Anterior cingulate cortex (tissue), 58 donors: ENCODE data around the gene FEM1A.
"Not testable (repeated sequence)": the region's sequence is repeated elsewhere in the genome, so short reads cannot be mapped to it uniquely, and the experiment has no call there.

Source experiments
- DNase-seq, 58 donors: peaks; one replicate each; lab custom pipeline; 2025; lab: John Stamatoyannopoulos, UW

Gene FEM1A, protein sequence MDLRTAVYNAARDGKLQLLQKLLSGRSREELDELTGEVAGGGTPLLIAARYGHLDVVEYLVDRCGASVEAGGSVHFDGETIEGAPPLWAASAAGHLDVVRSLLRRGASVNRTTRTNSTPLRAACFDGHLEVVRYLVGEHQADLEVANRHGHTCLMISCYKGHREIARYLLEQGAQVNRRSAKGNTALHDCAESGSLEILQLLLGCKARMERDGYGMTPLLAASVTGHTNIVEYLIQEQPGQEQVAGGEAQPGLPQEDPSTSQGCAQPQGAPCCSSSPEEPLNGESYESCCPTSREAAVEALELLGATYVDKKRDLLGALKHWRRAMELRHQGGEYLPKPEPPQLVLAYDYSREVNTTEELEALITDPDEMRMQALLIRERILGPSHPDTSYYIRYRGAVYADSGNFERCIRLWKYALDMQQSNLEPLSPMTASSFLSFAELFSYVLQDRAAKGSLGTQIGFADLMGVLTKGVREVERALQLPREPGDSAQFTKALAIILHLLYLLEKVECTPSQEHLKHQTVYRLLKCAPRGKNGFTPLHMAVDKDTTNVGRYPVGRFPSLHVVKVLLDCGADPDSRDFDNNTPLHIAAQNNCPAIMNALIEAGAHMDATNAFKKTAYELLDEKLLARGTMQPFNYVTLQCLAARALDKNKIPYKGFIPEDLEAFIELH

DNA sequence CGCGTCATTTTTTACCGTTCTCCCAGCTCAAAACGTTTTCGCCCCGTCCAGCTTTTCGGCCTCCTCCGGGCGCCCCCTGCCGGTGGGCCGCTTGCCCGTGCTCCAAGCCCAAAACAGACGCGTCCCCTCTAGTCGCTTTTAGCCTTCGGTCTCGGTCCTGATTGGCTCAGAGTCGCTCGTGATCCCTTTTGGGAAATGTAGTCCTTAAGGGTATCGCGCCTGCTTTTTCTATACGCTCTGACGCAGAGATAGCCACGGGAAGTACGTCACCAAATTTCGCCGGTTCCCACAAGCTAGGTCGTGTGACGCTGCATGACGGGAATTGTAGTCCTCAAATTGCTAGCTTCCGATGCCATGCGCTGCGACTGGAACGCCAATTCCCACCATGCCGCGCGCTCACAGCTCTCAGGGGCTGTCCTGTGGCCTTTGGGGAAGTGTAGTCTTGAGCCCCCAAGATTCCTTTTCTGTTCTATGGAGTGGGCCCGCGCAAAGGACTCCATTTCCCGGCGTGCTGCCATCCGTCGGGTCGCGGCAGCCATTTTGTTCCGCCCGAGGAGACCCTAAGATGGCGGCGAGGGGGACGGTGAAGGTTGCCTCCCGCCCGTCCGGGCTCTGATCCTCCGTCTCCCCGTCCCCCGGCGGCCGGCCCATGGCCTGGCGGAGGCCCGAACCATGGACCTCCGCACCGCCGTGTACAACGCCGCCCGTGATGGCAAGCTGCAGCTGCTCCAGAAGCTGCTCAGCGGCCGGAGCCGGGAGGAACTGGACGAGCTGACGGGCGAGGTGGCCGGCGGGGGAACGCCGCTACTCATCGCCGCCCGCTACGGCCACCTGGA lies at the start of gene FEM1A:
TSS of gene FEM1A (plus strand) at position 552 of the 836 bp plus-strand sequence. CDS start at position 673, 121 bp downstream.
- peak; percentile 95 to 100 (median 100) for DNase-seq

DNA sequence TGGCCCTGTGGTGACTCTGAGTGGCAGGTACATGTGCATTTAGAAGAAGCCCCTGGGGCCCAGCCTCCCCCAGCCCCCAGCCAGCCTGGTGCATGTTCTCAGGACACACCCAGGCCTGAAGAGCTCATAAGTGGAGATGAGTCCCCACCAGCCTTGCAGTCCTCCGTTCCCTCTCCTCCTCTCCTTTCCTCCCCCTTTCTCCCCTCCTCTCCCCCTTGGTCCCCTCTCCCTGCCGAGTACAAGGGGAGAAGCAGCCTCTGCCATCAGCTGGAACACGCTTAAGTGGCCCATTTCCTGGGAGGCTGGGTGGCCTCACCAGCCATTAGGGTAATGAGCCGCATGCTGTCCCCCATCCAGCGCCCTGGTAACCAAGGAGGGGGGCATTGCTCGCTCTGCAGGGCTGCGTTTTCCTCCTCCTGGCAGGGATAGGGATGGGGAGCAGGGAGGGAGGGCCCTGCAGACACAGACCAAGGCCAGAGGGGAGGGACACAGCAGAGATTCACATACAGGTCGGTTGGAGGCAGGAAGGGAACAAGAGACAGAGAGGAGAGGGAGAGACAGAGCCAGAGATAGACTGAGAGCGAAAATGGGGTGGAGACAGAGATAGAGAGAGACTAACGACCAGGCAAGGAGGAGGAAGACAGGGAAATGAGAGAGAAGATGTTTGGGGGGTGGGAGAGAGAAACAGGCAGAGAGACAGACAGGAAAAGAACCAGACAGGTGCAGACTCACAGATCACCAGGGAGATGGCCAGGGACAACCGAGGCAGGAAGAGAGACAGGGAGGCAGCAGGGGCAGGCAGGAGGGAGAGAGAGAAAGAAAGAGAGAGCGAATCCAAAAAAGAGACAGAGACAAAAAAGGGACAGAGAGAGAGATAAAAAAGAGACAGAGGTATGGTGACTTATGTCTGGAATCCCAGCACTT lies 48.5 kb upstream of the FEM1A start:
- DNase-seq: peak in 4 of 58 donors; percentile 5 to 25 (median 8)

DNA sequence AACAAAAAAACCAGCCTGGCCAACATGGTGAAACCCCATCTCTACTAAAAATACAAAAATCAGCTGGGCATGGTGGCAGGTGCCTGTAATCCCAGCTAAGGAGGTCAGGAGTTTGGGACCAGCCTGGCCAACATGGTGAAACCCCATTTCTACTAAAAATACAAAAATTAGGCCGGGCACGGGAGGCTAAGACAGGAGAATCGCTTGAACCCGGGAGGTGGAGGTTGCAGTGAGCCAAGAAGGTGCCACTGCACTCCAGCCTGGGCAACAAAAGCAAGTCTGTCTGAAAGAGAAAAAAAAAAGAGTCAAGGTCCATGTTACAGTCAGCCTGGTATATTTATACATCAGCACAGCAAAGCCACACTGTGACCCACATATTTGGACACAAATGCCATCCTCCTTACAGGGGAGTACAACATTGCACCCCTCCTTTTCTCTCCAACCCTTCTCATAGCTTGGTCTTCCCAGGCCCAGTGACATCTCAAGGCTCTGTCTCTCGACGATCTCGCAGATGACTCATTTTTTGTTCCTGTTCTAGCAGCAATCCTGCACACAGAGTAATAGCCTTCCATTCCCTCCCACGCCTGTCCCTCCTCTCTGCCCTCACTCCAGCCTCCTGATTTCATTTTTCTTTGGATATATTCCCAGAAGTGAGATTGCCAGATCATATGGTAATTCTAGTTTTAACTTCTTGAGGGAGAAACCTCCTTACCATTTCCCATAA lies 46.9 kb upstream of the FEM1A start:
- DNase-seq: peak in 20 of 58 donors; percentile 3 to 74 (median 36)

DNA sequence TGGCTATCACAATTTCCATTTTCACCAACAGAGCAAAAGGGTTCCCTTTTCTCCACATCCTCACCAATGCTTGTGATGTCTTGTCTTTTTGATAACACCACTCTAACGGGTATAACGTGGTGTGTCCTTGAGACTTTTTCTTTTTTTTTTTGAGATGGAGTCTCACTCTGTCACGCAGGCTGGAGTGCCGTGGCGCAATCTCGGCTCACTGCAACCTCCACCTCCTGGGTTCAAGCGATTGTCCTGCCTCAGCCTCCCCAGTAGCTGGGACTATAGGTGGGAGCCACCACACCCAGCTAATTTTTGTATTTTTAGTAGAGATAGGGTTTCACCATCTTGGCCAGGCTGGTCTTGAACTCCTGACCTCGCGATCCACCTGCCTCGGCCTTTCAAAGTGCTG lies 46.4 kb upstream of the FEM1A start:
- not testable (repeated sequence) for DNase-seq

DNA sequence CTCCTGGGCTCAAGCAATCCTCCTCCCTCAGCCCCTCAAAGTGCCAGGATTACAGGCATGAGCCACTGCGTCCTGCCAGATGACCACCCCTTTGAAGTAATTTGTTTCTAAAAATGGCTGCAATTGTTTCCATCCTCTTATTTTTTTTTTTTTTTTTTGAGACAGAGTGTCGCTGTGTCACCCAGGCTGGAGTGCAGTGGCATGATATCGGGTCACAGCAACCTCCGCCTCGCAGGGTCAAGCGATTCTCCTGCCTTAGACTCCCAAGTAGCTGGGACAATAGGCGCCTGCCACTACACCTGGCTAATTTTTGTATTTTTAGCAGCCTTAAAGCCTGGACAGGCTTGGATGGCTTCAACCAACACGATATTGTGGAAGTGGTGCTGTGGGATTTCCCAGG lies 45.5 kb upstream of the FEM1A start:
- DNase-seq: no peak

DNA sequence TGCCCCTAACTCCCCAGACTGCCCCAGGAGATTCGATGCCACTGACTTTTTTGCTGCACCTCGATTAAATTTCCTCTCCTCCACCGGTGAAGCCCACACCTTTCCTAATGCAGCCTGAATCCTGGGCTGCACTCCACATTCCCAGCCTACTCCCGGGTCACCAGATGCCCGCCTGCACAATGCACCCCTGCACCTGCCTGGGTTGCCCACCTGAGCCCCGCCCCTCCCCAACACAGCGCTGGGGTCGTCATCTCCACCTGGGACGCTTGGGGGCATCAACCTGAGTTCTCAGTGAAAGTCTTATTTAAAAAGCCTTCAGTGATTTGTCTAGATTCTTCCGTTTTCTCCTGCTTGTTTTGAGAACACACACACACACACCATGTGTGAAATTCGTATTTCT lies 43.3 kb upstream of the FEM1A start:
- no peak for DNase-seq

DNA sequence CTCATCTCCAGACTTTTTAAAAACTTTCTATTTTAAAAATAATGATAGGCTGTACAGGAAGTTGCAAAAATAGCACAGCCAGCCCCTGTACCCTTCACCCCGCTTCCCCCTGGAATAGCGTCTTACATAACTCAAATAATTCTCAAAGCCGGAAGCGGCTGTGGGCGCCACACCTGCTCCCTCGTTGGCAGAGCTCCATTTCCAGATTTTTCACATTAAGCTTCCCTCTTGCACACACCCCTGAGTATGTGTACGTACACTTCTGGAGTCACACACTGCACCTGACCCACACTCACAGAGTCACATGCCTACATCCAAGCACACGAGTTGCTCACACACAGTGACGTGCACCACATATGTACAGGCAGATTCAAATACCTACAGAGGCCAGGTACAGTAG lies 42.9 kb upstream of the FEM1A start:
- peak in 6 of 58 donors; percentile 5 to 44 (median 12) for DNase-seq

DNA sequence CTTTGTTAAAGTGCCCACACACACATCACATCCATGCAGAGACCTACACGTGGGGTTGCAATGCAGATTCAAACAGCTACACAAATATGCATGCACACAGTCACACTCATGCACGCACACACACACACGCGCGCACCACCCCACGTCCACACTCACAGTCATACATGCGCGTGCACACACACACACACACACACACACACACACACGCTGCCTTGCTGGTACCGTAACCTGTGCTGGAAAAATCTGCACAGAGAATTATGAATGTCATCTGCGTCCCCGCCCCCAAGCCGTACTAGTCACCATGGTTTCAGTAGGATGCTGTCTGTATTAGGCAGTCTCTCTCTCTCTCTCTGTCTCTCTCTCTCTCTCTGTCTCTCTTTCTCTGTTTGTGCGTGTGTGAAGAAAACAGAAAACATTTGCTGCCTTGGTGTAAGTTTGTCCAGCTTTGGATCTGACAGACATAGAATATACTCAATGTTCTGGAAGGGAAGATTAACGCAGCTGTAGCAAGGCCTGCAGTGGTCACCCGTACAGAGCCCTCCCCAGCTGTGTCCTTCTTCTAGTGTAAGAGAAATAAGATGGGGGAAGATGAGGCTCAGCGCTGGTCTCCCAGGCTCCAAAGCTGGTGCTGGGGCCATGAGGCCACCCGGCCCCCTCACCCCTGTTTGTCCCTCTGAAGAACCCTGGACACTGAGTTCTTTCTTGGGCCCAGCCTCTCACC lies 41.5 kb upstream of the FEM1A start:
- peak in 22 of 58 donors; percentile 2 to 62 (median 22) for DNase-seq

DNA sequence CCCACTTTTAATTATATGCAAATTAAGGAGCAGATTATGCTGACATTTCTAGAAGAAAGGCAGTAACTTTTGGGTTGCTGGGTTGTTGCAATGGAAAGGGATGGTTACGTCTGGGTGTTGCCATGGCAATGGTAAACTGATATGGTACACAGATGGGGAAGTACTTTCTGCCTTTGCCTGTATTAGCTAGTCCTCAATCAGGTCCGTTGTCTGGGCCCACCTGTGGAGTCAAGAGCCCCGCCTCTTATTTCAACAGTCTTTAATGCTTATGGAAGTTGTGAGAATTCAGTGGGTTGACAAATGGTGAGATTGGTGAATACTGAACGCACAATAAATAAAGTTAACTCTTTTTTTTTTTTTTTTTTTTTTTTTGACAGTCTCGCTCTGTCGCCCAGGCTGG lies 37.3 kb upstream of the FEM1A start:
- DNase-seq: no peak

DNA sequence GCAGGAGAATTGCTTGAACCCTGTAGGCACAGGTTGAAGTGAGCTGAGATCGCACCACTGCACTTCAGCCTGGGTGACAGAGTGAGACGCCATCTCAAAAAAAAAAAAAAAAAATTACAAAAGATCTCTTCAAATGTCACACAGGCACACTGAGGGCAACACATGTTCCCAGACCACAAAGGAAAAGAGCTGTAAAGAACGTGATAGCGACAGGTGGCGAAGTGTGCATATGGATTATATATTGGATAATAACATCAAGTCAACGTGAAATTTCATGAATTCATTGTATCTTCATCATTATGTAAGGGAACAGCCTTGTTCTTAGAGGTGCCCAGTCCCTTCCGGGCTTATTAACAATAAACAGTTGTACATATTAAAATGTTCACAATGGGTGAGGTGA lies 36.1 kb upstream of the FEM1A start:
- DNase-seq: no peak

DNA sequence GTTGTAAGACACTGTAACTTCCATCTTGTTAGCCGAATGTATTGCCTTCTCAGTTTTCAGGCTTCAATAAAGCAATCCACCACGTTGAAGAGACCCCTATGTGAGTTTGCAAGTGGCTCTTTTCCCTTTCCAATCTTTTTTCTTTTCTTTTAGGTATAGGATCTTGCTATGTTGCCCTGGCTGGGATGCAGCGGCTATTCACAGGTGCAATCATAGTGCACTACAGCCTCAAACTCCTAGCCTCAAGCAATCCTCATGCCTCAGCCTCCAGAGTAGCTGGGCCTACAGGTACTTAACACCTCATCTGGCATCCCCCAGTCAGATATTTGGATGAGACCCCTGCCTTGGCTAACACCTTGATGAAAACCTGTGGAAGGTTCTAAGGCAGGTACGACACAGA lies 33.5 kb upstream of the FEM1A start:
- no peak for DNase-seq

DNA sequence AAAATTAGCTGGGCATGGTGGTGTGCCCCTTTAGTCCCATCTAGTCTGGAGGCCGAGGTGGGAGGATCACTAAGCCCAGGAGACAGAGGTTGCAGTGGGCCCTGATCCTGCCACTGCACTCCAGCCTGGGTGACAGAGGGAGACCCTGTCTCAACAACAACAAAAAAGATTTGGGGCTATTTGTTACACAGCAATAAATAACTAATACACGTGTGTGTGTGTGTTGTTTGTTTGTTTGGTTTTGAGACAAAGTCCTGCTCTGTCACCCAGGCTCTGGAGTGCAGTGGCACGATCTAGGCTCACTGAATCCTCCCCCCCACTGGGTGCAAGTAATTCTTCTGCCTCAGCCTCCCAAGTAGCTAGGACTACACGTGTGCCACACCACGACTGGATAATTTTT lies 32.9 kb upstream of the FEM1A start:
- DNase-seq: no peak

DNA sequence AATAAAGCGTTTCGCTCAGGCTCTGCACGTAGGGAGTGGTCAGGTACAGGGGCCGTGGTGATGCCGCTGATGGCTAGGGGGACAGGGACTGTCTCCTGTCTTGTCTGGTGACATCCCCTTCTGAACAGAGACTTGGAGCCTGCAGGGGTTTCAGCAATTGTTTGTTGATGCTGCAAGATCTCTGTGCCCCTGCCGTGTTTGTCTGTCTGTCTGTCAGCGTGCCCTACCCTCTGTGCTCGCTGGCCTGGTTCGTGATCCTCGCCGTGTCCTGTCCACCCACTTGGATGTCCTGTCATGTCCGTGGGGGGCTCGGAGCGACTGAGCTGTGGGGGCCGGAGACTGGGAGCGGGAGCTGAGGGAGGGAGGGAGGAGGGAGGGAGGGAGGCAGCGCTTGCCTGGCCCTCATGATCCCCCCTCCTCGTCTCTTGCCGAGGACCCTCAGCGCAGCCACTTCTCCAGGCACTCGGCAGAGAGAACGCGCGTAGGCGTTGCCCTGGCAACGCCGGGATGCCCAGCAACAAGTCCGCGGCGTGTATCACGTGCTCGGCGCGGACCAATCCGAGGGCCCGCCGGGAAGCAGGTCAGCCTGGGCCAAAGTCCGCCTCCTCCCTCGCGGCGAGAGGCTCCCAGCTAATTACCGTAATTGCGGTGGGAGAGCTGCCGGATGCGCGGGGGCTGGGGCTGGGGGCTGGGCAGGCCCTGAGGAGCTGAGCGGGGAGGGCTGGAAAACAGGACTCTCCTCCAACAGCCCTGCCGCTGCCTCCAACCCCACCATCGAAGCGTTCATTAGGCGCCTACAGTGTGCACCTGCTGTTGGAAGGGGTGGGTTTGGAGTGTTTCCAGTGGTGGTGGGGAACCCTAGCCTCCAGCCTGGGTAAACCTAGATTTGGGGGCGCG lies 31.9 kb upstream of the FEM1A start:
- peak; percentile 30 to 95 (median 88) for DNase-seq

DNA sequence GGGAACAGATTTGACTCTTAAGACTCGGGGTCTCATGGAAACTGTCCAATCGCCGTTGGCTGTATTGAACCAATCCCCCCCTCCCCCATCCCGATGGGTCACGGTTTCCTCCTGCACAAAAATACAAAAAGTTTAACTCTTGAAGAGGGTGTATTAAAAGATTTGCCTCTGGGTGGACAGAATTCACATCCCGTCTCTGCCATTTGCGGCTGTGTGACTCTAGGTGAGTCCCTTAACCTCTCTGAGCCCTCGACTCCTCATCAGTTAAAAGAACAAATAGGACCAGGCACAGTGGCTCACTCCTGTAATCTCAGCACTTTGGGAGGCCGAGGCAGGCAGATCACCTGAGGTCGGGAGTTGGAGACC lies 31.3 kb upstream of the FEM1A start:
- DNase-seq: no peak

DNA sequence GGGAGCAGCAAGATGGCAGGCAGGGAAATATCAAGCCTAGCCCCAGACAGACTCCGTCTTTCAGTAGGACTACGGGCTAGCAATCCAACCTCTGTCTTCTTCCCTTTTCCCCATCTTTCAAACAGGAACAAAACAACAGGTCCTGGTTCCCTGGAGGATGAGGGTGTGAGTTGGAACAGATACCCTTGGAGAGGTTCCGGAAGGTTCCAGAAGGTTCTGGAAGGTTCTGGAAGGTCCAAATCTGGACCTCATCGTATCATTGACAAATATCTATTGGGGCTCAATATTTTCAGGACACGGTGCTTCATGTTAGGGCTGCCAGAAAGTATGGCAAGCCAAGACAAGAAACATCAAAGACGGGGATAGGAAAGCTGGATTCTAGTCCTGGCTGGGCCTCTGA lies 28.5 kb upstream of the FEM1A start:
- DNase-seq: no peak

DNA sequence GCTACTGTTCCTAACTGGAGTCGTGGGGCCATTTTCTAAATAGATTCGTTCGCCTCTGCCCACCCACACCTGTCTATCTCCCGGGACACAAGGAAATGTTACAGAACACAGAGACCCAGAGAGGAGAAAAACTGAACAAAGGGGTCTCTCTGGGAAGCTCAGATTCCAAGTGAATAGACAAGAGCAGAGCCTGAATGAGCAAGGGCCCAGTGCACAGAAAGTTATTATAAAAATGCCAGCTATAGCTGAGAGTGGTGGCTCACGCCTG lies 27.2 kb upstream of the FEM1A start:
- DNase-seq: no peak

DNA sequence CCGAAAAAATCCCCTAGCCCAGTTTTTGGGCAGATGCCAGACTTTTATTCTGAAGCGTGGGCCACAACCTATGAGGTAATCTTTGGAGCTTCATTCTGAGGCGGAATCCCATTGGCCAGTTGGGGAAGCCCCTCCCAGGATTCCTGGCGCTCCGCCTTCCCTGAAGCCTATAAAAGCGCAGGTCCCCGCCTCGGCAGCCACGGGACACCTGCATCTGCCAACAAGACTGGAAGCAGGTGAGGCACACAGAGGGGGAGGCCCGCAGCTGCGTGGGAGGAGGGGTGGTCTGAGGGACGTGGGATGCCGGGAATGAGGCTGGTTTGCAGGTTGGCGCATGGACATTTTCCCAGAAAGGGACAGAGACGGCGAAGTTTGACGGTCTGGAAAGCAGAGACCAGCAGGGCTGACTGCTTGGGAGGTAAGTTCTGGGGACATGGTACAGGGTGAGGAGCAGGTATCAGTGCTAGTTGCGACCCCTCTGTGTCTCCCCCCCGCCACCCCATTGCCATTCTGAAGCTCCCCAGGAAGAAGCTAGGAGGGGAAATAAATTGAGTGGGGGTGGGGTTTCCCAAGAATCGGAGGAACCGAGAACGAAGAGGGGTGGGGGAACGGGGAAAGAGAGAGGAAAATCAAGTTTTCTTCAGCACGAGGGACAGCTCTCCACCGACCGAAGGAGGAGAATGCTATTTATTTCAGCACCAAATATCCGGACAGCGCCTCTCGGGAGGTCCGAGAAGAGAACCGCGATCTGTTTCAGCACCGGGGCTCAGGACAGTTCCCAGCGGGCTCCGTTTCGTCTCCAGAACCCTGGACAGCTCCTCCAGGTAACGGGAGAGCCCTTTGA lies 22.4 kb upstream of the FEM1A start:
- DNase-seq: peak in 57 of 58 donors; percentile 5 to 92 (median 62)
